ENCODE measurements around the gene SHLD2.
"Not testable (repeated sequence)": the region's sequence is repeated elsewhere in the genome, so short reads cannot be mapped to it uniquely, and the experiment has no call there.

SHLD2 gene

GRCh38 chr10:87094373-87095235 is at the start of gene SHLD2, which contains the start of gene GLUD1:
Gene SHLD2, plus strand, starts transcription at chr10:87095206. Its CDS starts 56,149 bp downstream, at chr10:87151355.
Gene GLUD1, minus strand, starts transcription at chr10:87094843. Its CDS starts 74 bp downstream, at chr10:87094769.
- peak; percentile 95 for DNase-seq (ENCODE audit: low spot score)

GRCh38 chr10:87045434-87045938 is 49.5 kb upstream of the SHLD2 start:
- no peak for DNase-seq (ENCODE audit: low spot score)

DNA sequence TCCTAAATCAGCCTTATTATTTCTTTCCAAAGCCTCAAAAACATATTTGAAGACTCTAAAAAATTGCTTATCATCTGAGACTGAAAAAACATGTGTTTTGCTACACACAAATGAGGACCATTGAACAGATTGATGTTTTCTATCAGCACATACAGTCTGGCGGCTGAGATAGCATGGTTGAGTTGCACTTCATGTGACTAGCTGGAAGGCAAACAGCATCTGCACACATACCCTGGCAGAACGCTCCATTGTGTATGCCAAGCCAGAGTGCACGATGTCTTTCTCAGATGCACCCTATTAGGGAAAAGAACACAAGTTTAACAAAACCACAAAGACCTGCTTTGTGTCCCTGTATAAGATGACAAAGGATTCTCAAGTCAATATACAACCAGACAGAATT is 41.9 kb upstream of the SHLD2 start:
- DNase-seq (ENCODE audit: low spot score): no peak

- DNase-seq (ENCODE audit: low spot score): no peak
These were observed 41.3 kb upstream of the SHLD2 start for GRCh38 chr10:87053577-87054181.

DNA sequence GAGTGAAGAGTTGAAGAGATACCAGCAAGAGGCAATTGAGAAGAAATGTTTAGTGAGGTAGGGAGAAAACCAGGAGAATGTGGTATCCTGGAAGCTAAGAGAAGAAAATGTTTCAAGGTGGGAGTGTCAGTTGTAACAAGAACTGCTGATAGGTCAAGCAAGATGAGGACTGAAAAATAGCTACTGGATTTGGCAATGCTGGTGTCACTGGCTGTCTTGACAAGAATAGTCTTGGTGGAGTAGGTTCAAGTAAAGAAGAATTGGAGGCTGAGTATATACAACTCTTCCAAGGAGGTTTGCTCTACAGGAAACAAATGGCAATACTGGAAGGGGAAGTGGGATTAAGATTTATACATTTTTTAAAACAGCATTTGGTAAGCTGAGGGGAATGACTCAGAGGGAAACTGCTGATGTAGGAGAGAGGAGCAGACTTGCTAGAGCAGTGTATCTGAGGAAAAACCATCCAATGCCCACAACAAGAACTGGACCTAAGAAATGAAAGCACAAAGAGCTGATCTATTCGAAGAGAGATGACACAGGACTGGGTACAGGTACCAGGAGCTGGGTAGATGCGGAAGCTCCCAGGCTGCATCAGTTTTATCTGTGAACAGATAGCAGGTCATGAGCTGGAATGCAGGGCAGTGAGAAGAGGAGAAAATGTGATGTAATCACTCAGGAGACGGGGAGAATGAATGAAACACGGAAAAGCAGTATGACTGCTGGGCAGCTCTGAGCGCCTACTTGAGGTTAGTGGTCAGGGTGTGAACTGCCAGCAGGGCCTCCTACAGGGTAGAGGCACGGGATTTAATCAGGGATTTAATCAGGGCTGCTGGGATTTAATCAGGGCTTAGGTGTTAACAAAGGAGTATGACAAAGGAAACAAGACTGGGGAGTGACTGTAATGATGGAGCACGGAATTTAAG is 40.4 kb upstream of the SHLD2 start:
- DNase-seq (ENCODE audit: low spot score): no peak

- DNase-seq (ENCODE audit: low spot score): no peak
These were observed 36.8 kb upstream of the SHLD2 start for GRCh38 chr10:87058171-87058570.

- no peak for DNase-seq (ENCODE audit: low spot score)
These were observed 35.6 kb upstream of the SHLD2 start for GRCh38 chr10:87059401-87059800.

DNA sequence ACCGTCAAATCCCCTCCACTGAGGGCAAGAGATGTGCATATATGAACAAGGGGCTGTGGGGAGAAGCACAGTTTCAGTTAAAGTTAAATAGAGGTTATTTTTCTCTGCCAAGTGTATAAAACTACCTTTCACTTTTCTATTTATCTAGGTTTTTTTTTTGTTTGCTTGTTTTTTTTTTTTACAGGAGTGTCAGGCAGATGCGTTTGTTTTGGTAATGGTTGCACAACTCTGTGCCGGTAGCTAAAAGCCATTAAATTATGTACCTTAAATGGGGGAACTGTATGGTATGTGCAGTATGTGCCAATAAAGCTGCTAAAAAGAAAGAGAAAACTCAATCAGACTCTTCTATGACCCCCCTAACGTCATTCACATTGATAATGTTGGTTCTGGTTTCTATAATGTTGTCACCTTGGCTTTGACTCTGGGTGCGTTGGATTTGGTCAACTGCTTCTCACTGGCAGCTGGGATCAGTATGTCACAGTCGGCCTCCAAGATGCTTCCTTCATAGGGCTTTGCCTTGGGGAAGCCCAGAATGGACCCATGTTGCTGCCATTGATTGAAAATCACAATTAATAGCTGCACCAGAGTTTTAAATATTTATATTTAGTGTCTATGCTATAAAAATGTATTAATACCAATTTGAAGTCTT is 34.6 kb upstream of the SHLD2 start:
- DNase-seq (ENCODE audit: low spot score): no peak

GRCh38 chr10:87064651-87065050 is 30.4 kb upstream of the SHLD2 start:
- DNase-seq (ENCODE audit: low spot score): no peak

DNA sequence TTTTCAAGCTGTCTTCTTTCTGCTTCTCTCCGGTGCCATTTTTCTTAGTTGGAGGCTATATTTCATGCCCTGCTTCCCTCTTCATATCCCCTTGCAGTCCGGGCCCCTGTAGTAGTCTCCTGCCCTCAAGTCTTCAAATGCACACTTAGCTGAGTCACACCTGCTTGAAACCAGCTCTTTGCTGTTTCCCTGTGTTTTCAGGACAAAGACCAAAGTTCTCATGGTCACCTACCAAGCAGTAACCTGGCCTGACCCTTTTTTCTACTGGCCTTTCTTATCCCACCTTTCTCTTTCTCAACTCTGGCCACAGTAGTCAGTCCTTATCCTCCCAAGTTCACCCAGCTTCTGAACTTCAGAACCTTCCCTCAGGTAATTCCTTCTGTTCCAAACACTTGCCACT is 28.8 kb upstream of the SHLD2 start:
- no peak for DNase-seq (ENCODE audit: low spot score)

GRCh38 chr10:87066865-87067264 is 28.1 kb upstream of the SHLD2 start:
- no peak for DNase-seq (ENCODE audit: low spot score)

- no peak for DNase-seq (ENCODE audit: low spot score)
These were observed 26.7 kb upstream of the SHLD2 start for GRCh38 chr10:87068281-87068680.

- no peak for DNase-seq (ENCODE audit: low spot score)
These were observed 22.6 kb upstream of the SHLD2 start for GRCh38 chr10:87072449-87072848.

DNA sequence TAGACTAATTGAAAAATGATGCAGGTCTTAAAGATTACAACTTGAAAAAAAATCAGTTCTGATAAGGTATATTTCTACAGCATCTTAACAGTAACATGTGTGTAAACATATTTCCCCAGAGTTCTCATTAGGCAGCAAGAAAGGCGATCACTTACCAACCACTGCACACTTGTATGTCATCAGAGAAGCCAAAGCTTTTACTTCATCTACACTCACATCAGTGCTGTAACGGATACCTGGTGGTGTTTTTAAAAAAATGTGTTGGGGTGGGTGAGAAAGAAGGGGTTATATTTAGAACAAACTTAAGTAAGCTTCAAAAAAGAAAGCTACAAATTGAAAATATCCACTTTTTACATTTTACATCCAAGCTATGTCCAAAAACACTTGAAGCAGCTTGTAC is 18.6 kb upstream of the SHLD2 start:
- not testable (repeated sequence) for DNase-seq (ENCODE audit: low spot score)

GRCh38 chr10:87079106-87079836 is 15.7 kb upstream of the SHLD2 start:
- DNase-seq (ENCODE audit: low spot score): no peak

DNA sequence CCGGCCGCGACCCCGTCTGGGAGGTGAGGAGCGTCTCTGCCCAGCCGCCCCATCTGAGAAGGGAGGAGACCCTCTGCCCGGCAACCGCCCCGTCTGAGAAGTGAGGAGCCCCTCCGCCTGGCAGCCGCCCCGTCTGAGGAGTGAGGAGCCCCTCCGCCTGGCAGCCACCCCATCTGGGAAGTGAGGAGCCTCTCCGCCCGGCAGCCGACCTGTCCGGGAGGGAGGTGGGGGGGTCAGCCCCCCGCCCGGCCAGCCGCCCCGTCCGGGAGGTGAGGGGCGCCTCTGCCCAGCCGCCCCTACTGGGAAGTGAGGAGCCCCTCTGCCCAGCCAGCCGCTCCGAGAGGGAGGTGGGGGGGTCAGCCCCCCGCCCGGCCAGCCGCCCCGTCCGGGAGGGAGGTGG is 14.4 kb upstream of the SHLD2 start:
- not testable (repeated sequence) for DNase-seq (ENCODE audit: low spot score)

DNA sequence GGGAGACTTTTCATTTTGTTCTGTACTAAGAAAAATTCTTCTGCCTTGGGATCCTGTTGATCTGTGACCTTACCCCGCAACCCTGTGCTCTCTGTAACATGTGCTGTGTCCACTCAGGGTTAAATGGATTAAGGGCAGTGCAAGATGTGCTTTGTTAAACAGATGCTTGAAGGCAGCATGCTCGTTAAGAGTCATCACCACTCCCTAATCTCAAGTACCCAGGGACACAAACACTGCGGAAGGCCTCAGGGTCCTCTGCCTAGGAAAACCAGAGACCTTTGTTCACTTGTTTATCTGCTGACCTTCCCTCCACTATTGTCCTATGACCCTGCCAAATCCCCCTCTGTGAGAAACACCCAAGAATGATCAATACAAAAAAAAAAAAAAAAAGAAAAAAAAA is 13.4 kb upstream of the SHLD2 start:
- DNase-seq (ENCODE audit: low spot score): not testable (repeated sequence)

DNA sequence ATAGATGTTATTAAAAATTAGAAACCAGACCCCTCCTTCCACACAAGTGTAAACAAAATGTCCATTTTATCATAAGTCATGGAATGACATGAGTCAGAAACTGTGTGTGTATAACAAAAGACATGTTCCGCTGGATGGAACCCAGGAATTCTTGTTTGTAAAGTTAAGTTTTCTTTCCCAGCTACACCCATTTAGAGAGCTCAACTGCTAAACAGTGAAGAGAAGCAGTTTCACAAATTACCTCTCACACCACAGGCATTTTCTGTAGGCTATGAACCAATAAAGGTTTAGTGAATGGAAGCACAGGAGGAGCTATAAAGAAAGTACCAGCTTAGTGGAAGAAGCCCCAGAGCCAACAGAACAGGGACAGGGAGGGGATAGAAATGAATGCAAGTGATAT is 12.8 kb upstream of the SHLD2 start:
- not testable (repeated sequence) for DNase-seq (ENCODE audit: low spot score)

DNA sequence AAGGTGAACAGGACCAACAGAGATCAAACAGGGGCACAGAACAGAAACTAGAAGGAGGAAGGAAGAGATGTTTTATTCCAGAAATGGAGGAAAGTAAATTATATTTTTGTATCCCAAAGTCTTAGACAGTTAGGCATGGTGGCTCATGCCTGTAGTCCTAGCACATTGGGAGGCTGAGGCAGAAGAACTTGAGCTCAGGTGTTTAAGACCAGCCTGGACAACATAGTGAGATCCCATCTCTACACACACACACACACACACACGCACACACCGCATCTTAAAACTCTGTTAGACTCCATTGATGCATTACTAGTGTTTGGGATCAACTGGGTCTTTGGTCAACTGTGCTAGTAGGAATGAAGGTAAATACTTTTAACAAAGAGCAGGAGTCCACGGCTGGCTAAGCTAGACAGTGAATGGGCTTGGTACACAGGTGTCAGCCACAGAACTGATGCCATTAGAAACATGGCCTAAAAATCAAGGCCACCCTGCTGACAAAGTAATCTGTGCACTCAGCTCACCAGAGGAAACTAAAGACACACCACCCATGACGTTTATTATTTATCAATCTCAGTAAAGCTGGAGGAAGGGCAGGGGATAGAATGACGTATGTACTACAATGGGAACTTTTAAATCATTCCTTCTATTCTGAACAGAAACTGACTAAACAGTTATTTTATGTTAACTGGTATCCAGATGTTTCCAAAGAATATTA is 11.3 kb upstream of the SHLD2 start:
- DNase-seq (ENCODE audit: low spot score): not testable (repeated sequence)

- DNase-seq (ENCODE audit: low spot score): not testable (repeated sequence)
These were observed 10.7 kb upstream of the SHLD2 start for GRCh38 chr10:87084291-87084782.

Measured in iPS-NIHi11 (cell line).